Activated B cell treated with CpG ODN at 0.5 μM for 24 hours (primary cell): Measurements from ENCODE around the gene NFIA. TPM values are rescaled to one million over a fixed set of nuclear protein-coding genes. Genes with fewer than 3 reads are reported as not detected.

Source experiments
- ATAC-seq: fragments of 200-7000 bp; cut with Tn5 transposase; one replicate; pipeline ENCODE4 v1.10.0; 2021; ENCODE audit warnings: low read depth, mild to moderate bottlenecking, moderate library complexity
- CTCF ChIA-PET: fragments of 350-600 bp; sonication (Branson Sonifier 250); formaldehyde crosslinking; loops from one replicate; lab custom pipeline; 2021; ENCODE audit warnings: antibody characterized with exemption; lab: Charles Lee
- POLR2A ChIA-PET: fragments of 350-600 bp; sonication (Branson Sonifier 250); formaldehyde crosslinking; loops from one replicate; lab custom pipeline; 2021; ENCODE audit warnings: antibody characterized with exemption; lab: Charles Lee
- DNase-seq: peaks from one replicate; pipeline ENCODE4 v3.0.0; 2022
- H3K27ac Mint-ChIP-seq: one replicate; pipeline ENCODE4 v1.8.0; 2020; ENCODE audit warnings: mixed read lengths
- H3K27me3 Mint-ChIP-seq: one replicate; pipeline ENCODE4 v1.8.0; 2021; ENCODE audit warnings: mixed read lengths
- H3K36me3 Mint-ChIP-seq: one replicate; pipeline ENCODE4 v1.8.0; 2021; ENCODE audit warnings: low read depth, mixed read lengths
- H3K4me1 Mint-ChIP-seq: one replicate; pipeline ENCODE4 v1.8.0; 2021; ENCODE audit warnings: mixed read lengths
- H3K4me3 Mint-ChIP-seq: one replicate; pipeline ENCODE4 v1.8.0; 2020; ENCODE audit warnings: mild to moderate bottlenecking, mixed read lengths
- H3K9me3 Mint-ChIP-seq: one replicate; pipeline ENCODE4 v1.8.0; 2020; ENCODE audit warnings: mixed read lengths
- CTCF ChIP-seq: fragments of 200-600 bp; IDR thresholded peaks from one replicate; pipeline ENCODE4 v1.8.0; 2022; ENCODE audit warnings: antibody characterized with exemption, mild to moderate bottlenecking
- intact Hi-C: fragments of 100-400 bp; cut with micrococcal nuclease; formaldehyde crosslinking; loops from one replicate; pipeline ENCODE4 v1.15.1; 2024
- total RNA-seq: library from RNA; stranded (reverse); gene quantifications from 2 replicates; pipeline ENCODE4 v1.2.3, GENCODE V29; 2022

NFIA gene
- total RNA-seq, 1 donor from 2014 or later: 0.13 TPM

DNA sequence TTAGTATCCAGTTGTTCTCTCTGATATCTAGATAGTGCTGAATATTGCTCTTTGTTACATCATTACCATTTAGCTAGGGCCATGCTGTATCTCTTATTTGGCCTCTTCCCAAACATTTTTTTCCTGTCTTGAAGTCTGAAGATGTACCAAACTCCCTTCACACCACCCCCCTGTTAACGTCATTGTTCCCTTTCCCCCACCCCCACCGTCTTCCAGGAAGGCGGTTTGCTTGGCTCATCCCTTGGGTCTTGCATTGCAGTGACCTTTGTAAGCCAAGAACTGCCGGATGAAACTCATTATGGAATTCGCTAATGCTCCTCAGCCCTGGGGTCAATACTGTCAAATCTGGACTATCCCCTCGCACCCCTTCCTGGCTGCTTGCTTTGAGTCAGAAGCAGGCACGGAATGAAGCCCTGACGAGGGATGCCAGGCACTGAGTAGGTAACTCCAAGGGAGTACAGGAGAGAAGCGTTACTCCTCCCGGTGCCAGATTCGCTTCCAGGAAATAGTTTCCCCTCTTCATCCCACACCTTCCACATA lies 359.4 kb downstream of the NFIA start:
- ChIA-PET CTCF (no interaction called here), POLR2A (no interaction called here)
- no peak overlapping the region for H3K27ac Mint-ChIP-seq

GRCh38 chr1:61442544-61442943 lies 360.2 kb downstream of the NFIA start:
- H3K9me3 Mint-ChIP-seq: no peaks in the 10 kb centered on the region
- intact Hi-C loops: no loop called here
- TF ChIP-seq CTCF: no peak
- H3K27ac Mint-ChIP-seq: no peak overlapping the region
- no peak overlapping the region for H3K4me3 Mint-ChIP-seq
- ChIA-PET CTCF (no interaction called here), POLR2A (no interaction called here)
- H3K36me3 Mint-ChIP-seq: no peaks in the 10 kb centered on the region
- no peaks in the 10 kb centered on the region for H3K27me3 Mint-ChIP-seq
- ATAC-seq (no peak), DNase-seq (no peak)
- no peaks in the 10 kb centered on the region for H3K4me1 Mint-ChIP-seq

More for the DNA sequence above, 359.4 kb downstream of the NFIA start:
- Mint-ChIP-seq H3K9me3 (no peaks in the 10 kb centered on the region), H3K4me1 (no peaks in the 10 kb centered on the region), H3K36me3 (no peaks in the 10 kb centered on the region), H3K27me3 (no peaks in the 10 kb centered on the region), H3K4me3 (no peak overlapping the region)
- TF ChIP-seq CTCF: no peak
- intact Hi-C loops: no loop called here
- ATAC-seq: no peak
- no peak for DNase-seq

DNA sequence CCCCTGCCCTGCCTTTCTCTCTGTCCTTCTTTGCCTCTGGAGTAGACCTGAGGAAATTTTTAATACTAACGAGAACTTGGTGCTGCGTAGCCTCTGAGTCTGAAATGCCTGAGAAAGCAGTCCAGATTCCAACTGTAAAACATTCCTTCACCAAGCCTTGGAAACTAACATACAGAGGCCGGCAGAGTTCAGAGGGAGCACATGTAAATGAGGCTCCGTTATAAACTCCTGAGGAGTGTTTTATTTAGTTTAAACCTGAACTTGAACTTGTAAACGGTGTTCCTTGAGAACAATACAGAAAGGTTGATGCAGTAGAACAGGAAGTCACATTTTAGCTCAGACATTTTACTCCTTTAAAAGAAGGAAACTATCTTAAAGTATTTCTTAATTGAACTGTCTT lies 361.9 kb downstream of the NFIA start:
- ChIA-PET CTCF (no interaction called here), POLR2A (no interaction called here)

GRCh38 chr1:61445269-61445825 lies 363.0 kb downstream of the NFIA start:
- Mint-ChIP-seq H3K27ac (no peak overlapping the region), H3K36me3 (no peaks in the 10 kb centered on the region)
- ATAC-seq: no peak

More for the DNA sequence above, 361.9 kb downstream of the NFIA start:
- no peaks in the 10 kb centered on the region for H3K36me3 Mint-ChIP-seq
- intact Hi-C loops: no loop called here
- ATAC-seq: no peak
- H3K27me3 Mint-ChIP-seq: peaks cover 2% of the 10 kb centered on the region
- DNase-seq: no peak
- no peaks in the 10 kb centered on the region for H3K9me3 Mint-ChIP-seq
- no peak overlapping the region for H3K4me3 Mint-ChIP-seq
- no peak overlapping the region for H3K27ac Mint-ChIP-seq
- H3K4me1 Mint-ChIP-seq: no peaks in the 10 kb centered on the region
- no peak for TF ChIP-seq CTCF

GRCh38 chr1:61446531-61446991 lies 364.2 kb downstream of the NFIA start:
- no peak overlapping the region for H3K4me3 Mint-ChIP-seq
- ChIA-PET CTCF (no interaction called here), POLR2A (no interaction called here)
- intact Hi-C loops: no loop called here
- peaks cover 2% of the 10 kb centered on the region for H3K27me3 Mint-ChIP-seq
- H3K36me3 Mint-ChIP-seq: no peaks in the 10 kb centered on the region
- ATAC-seq (no peak), DNase-seq (no peak)
- H3K4me1 Mint-ChIP-seq: no peaks in the 10 kb centered on the region
- H3K27ac Mint-ChIP-seq: no peak overlapping the region
- TF ChIP-seq CTCF: no peak
- H3K9me3 Mint-ChIP-seq: no peaks in the 10 kb centered on the region

More at GRCh38 chr1:61445269-61445825, 363.0 kb downstream of the NFIA start:
- POLR2A ChIA-PET: no interaction called here
- CTCF ChIA-PET: no interaction called here
- Mint-ChIP-seq H3K9me3 (no peaks in the 10 kb centered on the region), H3K4me1 (no peaks in the 10 kb centered on the region), H3K27me3 (peaks cover 2% of the 10 kb centered on the region), H3K4me3 (no peak overlapping the region)
- intact Hi-C loops: no loop called here
- DNase-seq: no peak
- no peak for TF ChIP-seq CTCF
